Measurements from ENCODE around the gene CTSO.

CTSO gene

GRCh38 chr4:155909615-155910226 is 43.9 kb downstream of the CTSO start:
- no peak for DNase-seq (ENCODE audit: low read depth in 2 of 2)
- no peak for TF ChIP-seq CTCF (IDR thresholded peaks at IDR 0.05; ENCODE audit: low read depth, low read length)
- H3K4me3 ChIP-seq (replicated peaks in 1 of 2; ENCODE audit: low read depth in 2 of 2, low read length in 2 of 2), result no peak overlapping the region

- TF ChIP-seq CTCF (IDR thresholded peaks at IDR 0.05; ENCODE audit: low read depth, low read length), result no peak
- H3K4me3 ChIP-seq (replicated peaks in 1 of 2; ENCODE audit: low read depth in 2 of 2, low read length in 2 of 2), result no peak overlapping the region
- no peak for DNase-seq (ENCODE audit: low read depth in 2 of 2)
Observed at GRCh38 chr4:155908187-155909139, 45.2 kb downstream of the CTSO start.

GRCh38 chr4:155907556-155907955 is 46.1 kb downstream of the CTSO start:
- no peak for DNase-seq (ENCODE audit: low read depth in 2 of 2)
- H3K4me3 ChIP-seq (replicated peaks in 1 of 2; ENCODE audit: low read depth in 2 of 2, low read length in 2 of 2), result no peak overlapping the region
- TF ChIP-seq CTCF (IDR thresholded peaks at IDR 0.05; ENCODE audit: low read depth, low read length), result no peak

- no peak overlapping the region for H3K4me3 ChIP-seq (replicated peaks in 1 of 2; ENCODE audit: low read depth in 2 of 2, low read length in 2 of 2)
Observed at GRCh38 chr4:155906554-155907247, 47.0 kb downstream of the CTSO start.

GRCh38 chr4:155904331-155904730 is 49.3 kb downstream of the CTSO start:
- H3K4me3 ChIP-seq (replicated peaks in 1 of 2; ENCODE audit: low read depth in 2 of 2, low read length in 2 of 2), result no peak overlapping the region
- TF ChIP-seq CTCF (IDR thresholded peaks at IDR 0.05; ENCODE audit: low read depth, low read length), result no peak
- DNase-seq (ENCODE audit: low read depth in 2 of 2), result no peak

More at GRCh38 chr4:155906554-155907247, 47.0 kb downstream of the CTSO start:
- peak; percentile 98 for DNase-seq (ENCODE audit: low read depth in 2 of 2)
- TF ChIP-seq CTCF (IDR thresholded peaks at IDR 0.05; ENCODE audit: low read depth, low read length), result no peak

GRCh38 chr4:155903453-155903852 is 50.2 kb downstream of the CTSO start, which contains the start of gene TDO2:
Gene TDO2, plus strand, starts transcription at chr4:155903696. Its CDS starts 63 bp downstream, at chr4:155903759.
- no peak within 1 kb of the TSS for H3K4me3 ChIP-seq (replicated peaks in 1 of 2; ENCODE audit: low read depth in 2 of 2, low read length in 2 of 2)
- TF ChIP-seq CTCF (IDR thresholded peaks at IDR 0.05; ENCODE audit: low read depth, low read length), result no peak

More at GRCh38 chr4:155903453-155903852, 50.2 kb downstream of the CTSO start, which contains the start of gene TDO2:
- peak in 1 of 2 donors; percentile 25 for DNase-seq (ENCODE audit: low read depth in 2 of 2)

Data from cardiac fibroblast (primary cell).